GM12865 (cell line): ENCODE data around the gene TOPAZ1.

Experiments used
- DNase-seq: peaks from one replicate; pipeline ENCODE4 v3.0.0; 2010; ENCODE audit warnings: low read depth
- H3K4me3 ChIP-seq: 2 replicates; pipeline ENCODE4 v1.5.1; 2011; ENCODE audit warnings: mild to moderate bottlenecking, low read depth, low read length, control low read depth
- TF ChIP-seq, protein P1 (sequence below): IDR thresholded peaks from 2 replicates; pipeline ENCODE4 v1.5.1; 2011; ENCODE audit warnings: low read length, control low read depth, low read depth, inconsistent platforms; ENCODE audit not compliant: insufficient read depth; ENCODE audit errors: missing control alignments

TOPAZ1 gene

GRCh38 chr3:44272191-44272590, 30.5 kb downstream of the TOPAZ1 start:
- TF ChIP-seq, protein P1, sequence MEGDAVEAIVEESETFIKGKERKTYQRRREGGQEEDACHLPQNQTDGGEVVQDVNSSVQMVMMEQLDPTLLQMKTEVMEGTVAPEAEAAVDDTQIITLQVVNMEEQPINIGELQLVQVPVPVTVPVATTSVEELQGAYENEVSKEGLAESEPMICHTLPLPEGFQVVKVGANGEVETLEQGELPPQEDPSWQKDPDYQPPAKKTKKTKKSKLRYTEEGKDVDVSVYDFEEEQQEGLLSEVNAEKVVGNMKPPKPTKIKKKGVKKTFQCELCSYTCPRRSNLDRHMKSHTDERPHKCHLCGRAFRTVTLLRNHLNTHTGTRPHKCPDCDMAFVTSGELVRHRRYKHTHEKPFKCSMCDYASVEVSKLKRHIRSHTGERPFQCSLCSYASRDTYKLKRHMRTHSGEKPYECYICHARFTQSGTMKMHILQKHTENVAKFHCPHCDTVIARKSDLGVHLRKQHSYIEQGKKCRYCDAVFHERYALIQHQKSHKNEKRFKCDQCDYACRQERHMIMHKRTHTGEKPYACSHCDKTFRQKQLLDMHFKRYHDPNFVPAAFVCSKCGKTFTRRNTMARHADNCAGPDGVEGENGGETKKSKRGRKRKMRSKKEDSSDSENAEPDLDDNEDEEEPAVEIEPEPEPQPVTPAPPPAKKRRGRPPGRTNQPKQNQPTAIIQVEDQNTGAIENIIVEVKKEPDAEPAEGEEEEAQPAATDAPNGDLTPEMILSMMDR = no peak
- no peak for DNase-seq
- no peak overlapping the region for H3K4me3 ChIP-seq

DNA sequence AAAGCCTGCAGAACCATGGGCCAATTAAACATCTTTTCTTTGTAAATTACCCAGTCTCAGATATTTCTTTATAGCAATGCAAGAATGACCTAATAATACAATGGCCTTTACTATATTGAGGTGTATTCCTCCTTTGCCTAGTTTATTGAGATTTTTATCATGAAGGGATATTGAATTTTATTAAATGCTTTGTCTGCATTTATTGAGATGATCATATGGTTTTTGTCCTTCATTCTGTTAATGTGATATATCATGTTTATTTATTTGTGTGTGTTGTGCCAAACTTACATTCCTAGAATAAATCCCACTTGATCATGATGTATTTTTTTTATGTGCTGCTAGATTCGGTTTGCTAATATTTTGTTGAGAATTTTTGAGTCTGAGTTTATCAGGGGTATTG, 36.2 kb downstream of the TOPAZ1 start:
- no peak for DNase-seq
- TF ChIP-seq, protein P1 = no peak
- H3K4me3 ChIP-seq = no peak overlapping the region

GRCh38 chr3:44280077-44280476, 38.4 kb downstream of the TOPAZ1 start:
- no peak for DNase-seq
- no peak overlapping the region for H3K4me3 ChIP-seq

DNA sequence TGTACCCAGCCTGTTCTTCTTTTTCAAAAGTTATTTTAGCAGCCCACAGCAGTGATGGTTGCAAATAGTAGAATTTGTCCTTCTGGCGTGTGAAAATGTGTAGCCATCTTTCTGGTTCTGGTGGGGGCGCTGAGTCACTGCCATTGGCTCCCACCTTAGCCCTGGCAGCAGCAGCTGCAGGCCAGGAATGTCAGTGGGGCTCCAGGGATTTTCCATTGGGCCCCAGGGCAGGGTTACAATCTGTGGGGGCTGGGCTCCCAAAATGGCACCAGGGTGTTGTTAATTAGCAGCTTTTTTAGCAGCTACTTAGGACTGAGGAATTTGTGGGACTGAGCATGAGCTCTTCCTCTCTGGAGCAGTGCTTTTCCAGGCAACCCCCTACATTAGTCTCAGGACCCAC, 38.9 kb downstream of the TOPAZ1 start:
- no peak overlapping the region for H3K4me3 ChIP-seq
- DNase-seq = no peak
- TF ChIP-seq, protein P1 = no peak

More at GRCh38 chr3:44280077-44280476, 38.4 kb downstream of the TOPAZ1 start:
- TF ChIP-seq, protein P1 = no peak

DNA sequence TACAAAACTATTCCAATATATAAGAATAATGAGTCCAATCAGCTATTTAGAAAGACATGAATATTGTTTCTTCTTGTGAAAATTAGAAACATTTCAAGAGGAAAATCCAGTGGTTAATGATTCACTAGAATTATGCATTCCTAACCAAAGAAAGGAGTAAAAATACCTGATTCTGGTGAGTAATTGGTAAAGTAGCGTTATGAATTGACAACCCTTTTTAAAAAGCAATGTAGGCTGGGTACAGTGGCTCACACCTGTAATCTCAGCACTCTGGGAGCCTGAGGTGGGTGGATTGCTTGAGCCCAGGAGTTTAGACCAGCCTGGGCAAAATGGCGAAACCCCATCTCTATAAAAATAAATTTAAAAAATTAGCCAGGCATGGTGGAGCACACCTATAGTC, 43.3 kb downstream of the TOPAZ1 start:
- TF ChIP-seq, protein P1 = no peak
- H3K4me3 ChIP-seq = no peak overlapping the region
- DNase-seq = no peak

GRCh38 chr3:44289882-44290462, 48.3 kb downstream of the TOPAZ1 start:
- H3K4me3 ChIP-seq = no peak overlapping the region
- TF ChIP-seq, protein P1 = no peak
- DNase-seq = no peak

- TF ChIP-seq, protein P1 = no peak
- H3K4me3 ChIP-seq = no peak overlapping the region
- DNase-seq = no peak
Observed at GRCh38 chr3:44292276-44292675, 50.6 kb downstream of the TOPAZ1 start.
